Activated CD4-positive, alpha-beta memory T cell treated with anti-CD3 and anti-CD28 coated beads for 36 hours (primary cell): Measurements from ENCODE around the gene ANKRD36. TPM values are rescaled to one million over a fixed set of nuclear protein-coding genes. Genes with fewer than 3 reads are reported as not detected.
"Not testable (repeated sequence)": the region's sequence is repeated elsewhere in the genome, so short reads cannot be mapped to it uniquely, and the experiment has no call there.

Source experiments
- CTCF ChIA-PET: fragments of 350-600 bp; sonication (Branson Sonifier 250); formaldehyde crosslinking; loops from one replicate; lab custom pipeline; 2021; ENCODE audit warnings: antibody characterized with exemption, inconsistent platforms; lab: Charles Lee
- POLR2A ChIA-PET: fragments of 350-600 bp; sonication (Branson Sonifier 250); formaldehyde crosslinking; loops from one replicate; lab custom pipeline; 2021; ENCODE audit warnings: antibody characterized with exemption; lab: Charles Lee
- DNase-seq: peaks from one replicate; pipeline ENCODE4 v3.0.0-alpha.2; 2020
- H3K27ac Mint-ChIP-seq: one replicate; pipeline ENCODE4 v1.8.0; 2021; ENCODE audit warnings: mixed read lengths
- H3K27me3 Mint-ChIP-seq: one replicate; pipeline ENCODE4 v1.8.0; 2021; ENCODE audit warnings: mixed read lengths
- H3K36me3 Mint-ChIP-seq: one replicate; pipeline ENCODE4 v1.8.0; 2021; ENCODE audit warnings: mixed read lengths
- H3K4me1 Mint-ChIP-seq: one replicate; pipeline ENCODE4 v1.8.0; 2021; ENCODE audit warnings: low read depth, mixed read lengths
- H3K4me3 Mint-ChIP-seq: one replicate; pipeline ENCODE4 v1.8.0; 2021; ENCODE audit warnings: mild to moderate bottlenecking, mixed read lengths
- H3K9me3 Mint-ChIP-seq: one replicate; pipeline ENCODE4 v1.8.0; 2021; ENCODE audit warnings: mixed read lengths
- intact Hi-C: fragments of 100-400 bp; cut with micrococcal nuclease; formaldehyde crosslinking; loops from one replicate; pipeline ENCODE4 v1.15.1; 2023
- total RNA-seq, 2 experiments: library from RNA; stranded (reverse); gene quantifications; one replicate each; pipeline ENCODE4 v1.2.3, GENCODE V29; 2021

The ANKRD36 gene
- total RNA-seq, 2 experiments from 2014 or later = 22.3 to 25.0 TPM

GRCh38 chr2:97092946-97093345 lies 20.0 kb upstream of the ANKRD36 start:
- H3K4me1 Mint-ChIP-seq = peaks cover 10% of the 10 kb centered on the region
- POLR2A ChIA-PET, H3K36me3 Mint-ChIP-seq, H3K27ac Mint-ChIP-seq, H3K9me3 Mint-ChIP-seq, intact Hi-C loops, H3K27me3 Mint-ChIP-seq, H3K4me3 Mint-ChIP-seq, CTCF ChIA-PET, DNase-seq: not testable (repeated sequence)

- H3K27me3 Mint-ChIP-seq, DNase-seq, H3K36me3 Mint-ChIP-seq, intact Hi-C loops, H3K27ac Mint-ChIP-seq, POLR2A ChIA-PET, CTCF ChIA-PET, H3K9me3 Mint-ChIP-seq: not testable (repeated sequence)
- Mint-ChIP-seq H3K4me3 (peak overlapping the region; percentile 56), H3K4me1 (peaks cover 10% of the 10 kb centered on the region)
Observed at GRCh38 chr2:97093983-97094771, 18.8 kb upstream of the ANKRD36 start.

- POLR2A ChIA-PET = interaction anchor here (1.6 kb wide), 1 partner anchor 18 kb away, joined by 4 read pairs; the partner anchor contains the start of gene ANKRD36
- DNase-seq = peak; percentile 90
- H3K36me3 Mint-ChIP-seq, H3K27ac Mint-ChIP-seq, H3K9me3 Mint-ChIP-seq, CTCF ChIA-PET, intact Hi-C loops, H3K27me3 Mint-ChIP-seq: not testable (repeated sequence)
- H3K4me3 Mint-ChIP-seq = peak within 1 kb of the TSS; percentile 73
- H3K4me1 Mint-ChIP-seq = peaks cover 10% of the 10 kb centered on the region
Observed at GRCh38 chr2:97094772-97095611, 18.0 kb upstream of the ANKRD36 start, which contains the start of gene FAHD2B. Gene FAHD2B (minus strand): TSS chr2:97094882. CDS start chr2:97091706, 3,176 bp downstream.

GRCh38 chr2:97095661-97096060 lies 17.3 kb upstream of the ANKRD36 start:
- CTCF ChIA-PET = no interaction called here

GRCh38 chr2:97098786-97099372 lies 14.1 kb upstream of the ANKRD36 start:
- POLR2A ChIA-PET, CTCF ChIA-PET, H3K27ac Mint-ChIP-seq, H3K4me1 Mint-ChIP-seq, DNase-seq, H3K27me3 Mint-ChIP-seq, H3K36me3 Mint-ChIP-seq, H3K9me3 Mint-ChIP-seq, intact Hi-C loops, H3K4me3 Mint-ChIP-seq: not testable (repeated sequence)

More at GRCh38 chr2:97095661-97096060, 17.3 kb upstream of the ANKRD36 start:
- Mint-ChIP-seq H3K4me3 (peak overlapping the region; percentile 73), H3K27me3 (no peaks in the 10 kb centered on the region), H3K4me1 (peaks cover 10% of the 10 kb centered on the region), H3K36me3 (no peaks in the 10 kb centered on the region), H3K9me3 (no peaks in the 10 kb centered on the region), H3K27ac (no peak overlapping the region)
- DNase-seq = no peak
- POLR2A ChIA-PET = interaction anchor here (1.6 kb wide), 1 partner anchor 17 kb away, joined by 4 read pairs; the partner anchor contains the start of gene ANKRD36
- intact Hi-C loops = no loop called here

GRCh38 chr2:97106878-97107277 lies 6.1 kb upstream of the ANKRD36 start:
- CTCF ChIA-PET, H3K27me3 Mint-ChIP-seq: not testable (repeated sequence)

GRCh38 chr2:97111246-97111645 lies 1.7 kb upstream of the ANKRD36 start:
- H3K4me1 Mint-ChIP-seq, H3K27me3 Mint-ChIP-seq, H3K4me3 Mint-ChIP-seq, H3K27ac Mint-ChIP-seq, DNase-seq, H3K9me3 Mint-ChIP-seq, POLR2A ChIA-PET, H3K36me3 Mint-ChIP-seq: not testable (repeated sequence)
- CTCF ChIA-PET = interaction anchor here (1.3 to 3.1 kb wide), 6 partner anchors 97 to 271 kb away, joined by 3 to 36 read pairs (median 4); partner anchors contain the start of gene ANKRD39
- intact Hi-C loops = loop anchor here (5.0 kb wide), 1 partner anchor 294 kb away; the partner anchor contains the start of gene CNNM3

More at GRCh38 chr2:97106878-97107277, 6.1 kb upstream of the ANKRD36 start:
- H3K9me3 Mint-ChIP-seq, H3K4me1 Mint-ChIP-seq, H3K27ac Mint-ChIP-seq, H3K36me3 Mint-ChIP-seq, DNase-seq, intact Hi-C loops, POLR2A ChIA-PET, H3K4me3 Mint-ChIP-seq: not testable (repeated sequence)

- POLR2A ChIA-PET = interaction anchor here (0.6 to 1.8 kb wide), 4 partner anchors 17 to 255 kb away, joined by 3 to 4 read pairs (median 4); partner anchors contain the start of gene ANKRD39
- peak overlapping the region; percentile 99 for H3K4me3 Mint-ChIP-seq
- H3K36me3 Mint-ChIP-seq, H3K9me3 Mint-ChIP-seq, H3K4me1 Mint-ChIP-seq, H3K27me3 Mint-ChIP-seq: not testable (repeated sequence)
- peak overlapping the region; percentile 92 for H3K27ac Mint-ChIP-seq
- DNase-seq = peak; percentile 59
- intact Hi-C loops = loop anchor here (1.0 to 5.0 kb wide), 4 partner anchors 100 to 295 kb away; partner anchors contain the start of genes ANKRD39 and CNNM3
- CTCF ChIA-PET = interaction anchor here (0.6 to 3.1 kb wide), 23 partner anchors 9 to 553 kb away, joined by 3 to 36 read pairs (median 4); partner anchors contain the start of genes ANKRD39, CNNM3 and CNNM4
Observed at GRCh38 chr2:97112320-97113049, 468 bp upstream of the ANKRD36 start.

- Mint-ChIP-seq H3K4me3 (peak overlapping the region; percentile 99), H3K27ac (peak overlapping the region; percentile 99)
- CTCF ChIA-PET = interaction anchor here (1.2 to 3.1 kb wide), 4 partner anchors 243 to 519 kb away, joined by 3 to 36 read pairs (median 6); partner anchors contain the start of gene ANKRD39
- H3K36me3 Mint-ChIP-seq, POLR2A ChIA-PET, H3K27me3 Mint-ChIP-seq, H3K4me1 Mint-ChIP-seq, H3K9me3 Mint-ChIP-seq: not testable (repeated sequence)
- intact Hi-C loops = loop anchor here (1.0 to 5.0 kb wide), 2 partner anchors 102 to 297 kb away; partner anchors contain the start of gene CNNM3
- DNase-seq = peak; percentile 16
Observed at GRCh38 chr2:97113882-97114255, 916 bp downstream of the ANKRD36 start.

GRCh38 chr2:97129090-97129489 lies 16.1 kb downstream of the ANKRD36 start:
- POLR2A ChIA-PET, H3K4me3 Mint-ChIP-seq, H3K9me3 Mint-ChIP-seq, intact Hi-C loops, H3K27ac Mint-ChIP-seq, H3K4me1 Mint-ChIP-seq, DNase-seq, CTCF ChIA-PET, H3K27me3 Mint-ChIP-seq: not testable (repeated sequence)
- peaks cover 26% of the 10 kb centered on the region for H3K36me3 Mint-ChIP-seq

GRCh38 chr2:97144016-97144415 lies 31.1 kb downstream of the ANKRD36 start:
- DNase-seq, H3K27ac Mint-ChIP-seq, H3K27me3 Mint-ChIP-seq, H3K4me1 Mint-ChIP-seq, intact Hi-C loops, POLR2A ChIA-PET, CTCF ChIA-PET, H3K4me3 Mint-ChIP-seq, H3K9me3 Mint-ChIP-seq: not testable (repeated sequence)
- H3K36me3 Mint-ChIP-seq = peaks cover 18% of the 10 kb centered on the region
